MCF 10A (cell line): Measurements from ENCODE around the gene AGMAT. TPM values are rescaled to one million over a fixed set of nuclear protein-coding genes. Genes with fewer than 3 reads are reported as not detected.

Experiments used
- BruUV-seq: library from RNA; stranded (reverse); fragments of 400-500 nt; replicated peaks from 2 replicates; lab custom pipeline; 2021; lab: Mats Ljungman, UMichigan
- CTCF ChIA-PET: fragments of 300-600 bp; sonication (Branson Sonifier 250); formaldehyde crosslinking; extraction: SDS; loops from one replicate; lab custom pipeline; 2021; ENCODE audit warnings: antibody characterized with exemption, inconsistent platforms; lab: Yijun Ruan, JAX
- POLR2A ChIA-PET: fragments of 300-600, 350-650 bp; sonication (Branson Sonifier 250); formaldehyde crosslinking; extraction: SDS; loops from one replicate; lab custom pipeline; 2020; ENCODE audit warnings: antibody characterized with exemption, inconsistent platforms; lab: Yijun Ruan, JAX
- DNase-seq: peaks from one replicate; pipeline ENCODE4 v3.0.0-alpha.2; 2018; ENCODE audit not compliant: unreplicated experiment
- H3K27ac Mint-ChIP-seq: one replicate; pipeline ENCODE4 v1.8.0; 2022; ENCODE audit warnings: mild to moderate bottlenecking, low read depth, mixed read lengths; ENCODE audit not compliant: unreplicated experiment
- H3K27me3 Mint-ChIP-seq: one replicate; pipeline ENCODE4 v1.8.0; 2022; ENCODE audit warnings: mixed read lengths; ENCODE audit not compliant: insufficient read depth, unreplicated experiment
- H3K36me3 Mint-ChIP-seq: one replicate; pipeline ENCODE4 v1.8.0; 2022; ENCODE audit warnings: mild to moderate bottlenecking, moderate library complexity, mixed read lengths; ENCODE audit not compliant: insufficient read depth, unreplicated experiment
- H3K4me1 Mint-ChIP-seq: one replicate; pipeline ENCODE4 v1.8.0; 2022; ENCODE audit warnings: mixed read lengths; ENCODE audit not compliant: insufficient read depth, unreplicated experiment
- H3K4me3 Mint-ChIP-seq: one replicate; pipeline ENCODE4 v1.8.0; 2022; ENCODE audit warnings: mild to moderate bottlenecking, moderate library complexity, mixed read lengths; ENCODE audit not compliant: unreplicated experiment
- H3K9me3 Mint-ChIP-seq: one replicate; pipeline ENCODE4 v1.8.0; 2022; ENCODE audit warnings: mixed read lengths; ENCODE audit not compliant: unreplicated experiment
- intact Hi-C: fragments of 100-400 bp; cut with micrococcal nuclease; formaldehyde crosslinking; loops from 2 replicates; pipeline ENCODE4 v1.14.1; 2022
- total RNA-seq: library from RNA; stranded (reverse); gene quantifications from 2 replicates; pipeline ENCODE4 v1.2.3, GENCODE V29; 2022
- TF ChIP-seq, protein P1 (sequence below): fragments of 200-600 bp; IDR thresholded peaks from one replicate; pipeline ENCODE4 v1.8.0; 2022; ENCODE audit warnings: antibody characterized with exemption, mild to moderate bottlenecking; ENCODE audit not compliant: unreplicated experiment

AGMAT gene
- total RNA-seq, 1 experiment from 2014 or later = not detected

DNA sequence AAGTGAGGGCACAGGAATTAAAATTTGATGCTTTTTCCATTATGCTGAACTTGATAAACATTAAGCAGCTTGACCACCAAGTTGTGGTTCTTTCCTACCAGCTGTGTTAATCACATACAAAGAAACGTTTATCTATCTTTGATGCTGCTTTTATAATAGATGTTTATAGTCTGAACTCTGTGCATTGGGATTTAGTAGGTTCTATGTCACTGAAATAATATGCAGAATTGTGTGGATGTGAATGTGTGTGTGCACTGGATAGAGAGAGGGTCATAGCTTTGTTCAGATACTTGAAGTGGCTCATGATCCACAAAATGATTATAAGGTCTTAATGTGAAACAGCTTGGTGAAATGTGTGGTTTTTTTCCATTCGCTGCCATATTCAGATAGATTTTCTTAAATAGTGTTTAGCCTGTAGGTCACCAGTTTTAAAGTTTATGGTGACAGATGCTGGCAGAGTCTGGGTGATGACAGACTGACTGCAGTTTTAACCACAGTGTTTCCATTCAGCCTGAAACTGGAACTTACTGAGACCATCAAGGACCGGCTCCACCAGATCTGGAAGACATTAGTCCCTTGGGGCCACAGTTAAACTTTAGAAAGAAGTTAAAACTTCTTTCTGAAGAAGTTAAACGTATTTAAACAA lies 42.6 kb upstream of the AGMAT start:
- ChIA-PET CTCF (interaction anchor here (1.1 kb wide), 1 partner anchor 100 kb away, joined by 3 read pairs; the partner anchor contains the start of gene DNAJC16), POLR2A (interaction anchor here (1.6 kb wide), 1 partner anchor 9 kb away, joined by 6 read pairs; no protein-coding TSS in a partner anchor)
- DNase-seq = no peak
- Mint-ChIP-seq H3K27ac (no peak overlapping the region), H3K27me3 (no peaks in the 10 kb centered on the region), H3K36me3 (peaks cover 41% of the 10 kb centered on the region), H3K4me1 (peaks cover 22% of the 10 kb centered on the region), H3K9me3 (no peaks in the 10 kb centered on the region), H3K4me3 (no peak overlapping the region)
- intact Hi-C loops = no loop called here
- BruUV-seq = no TSS peak
- TF ChIP-seq, protein P1, sequence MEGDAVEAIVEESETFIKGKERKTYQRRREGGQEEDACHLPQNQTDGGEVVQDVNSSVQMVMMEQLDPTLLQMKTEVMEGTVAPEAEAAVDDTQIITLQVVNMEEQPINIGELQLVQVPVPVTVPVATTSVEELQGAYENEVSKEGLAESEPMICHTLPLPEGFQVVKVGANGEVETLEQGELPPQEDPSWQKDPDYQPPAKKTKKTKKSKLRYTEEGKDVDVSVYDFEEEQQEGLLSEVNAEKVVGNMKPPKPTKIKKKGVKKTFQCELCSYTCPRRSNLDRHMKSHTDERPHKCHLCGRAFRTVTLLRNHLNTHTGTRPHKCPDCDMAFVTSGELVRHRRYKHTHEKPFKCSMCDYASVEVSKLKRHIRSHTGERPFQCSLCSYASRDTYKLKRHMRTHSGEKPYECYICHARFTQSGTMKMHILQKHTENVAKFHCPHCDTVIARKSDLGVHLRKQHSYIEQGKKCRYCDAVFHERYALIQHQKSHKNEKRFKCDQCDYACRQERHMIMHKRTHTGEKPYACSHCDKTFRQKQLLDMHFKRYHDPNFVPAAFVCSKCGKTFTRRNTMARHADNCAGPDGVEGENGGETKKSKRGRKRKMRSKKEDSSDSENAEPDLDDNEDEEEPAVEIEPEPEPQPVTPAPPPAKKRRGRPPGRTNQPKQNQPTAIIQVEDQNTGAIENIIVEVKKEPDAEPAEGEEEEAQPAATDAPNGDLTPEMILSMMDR = no peak

DNA sequence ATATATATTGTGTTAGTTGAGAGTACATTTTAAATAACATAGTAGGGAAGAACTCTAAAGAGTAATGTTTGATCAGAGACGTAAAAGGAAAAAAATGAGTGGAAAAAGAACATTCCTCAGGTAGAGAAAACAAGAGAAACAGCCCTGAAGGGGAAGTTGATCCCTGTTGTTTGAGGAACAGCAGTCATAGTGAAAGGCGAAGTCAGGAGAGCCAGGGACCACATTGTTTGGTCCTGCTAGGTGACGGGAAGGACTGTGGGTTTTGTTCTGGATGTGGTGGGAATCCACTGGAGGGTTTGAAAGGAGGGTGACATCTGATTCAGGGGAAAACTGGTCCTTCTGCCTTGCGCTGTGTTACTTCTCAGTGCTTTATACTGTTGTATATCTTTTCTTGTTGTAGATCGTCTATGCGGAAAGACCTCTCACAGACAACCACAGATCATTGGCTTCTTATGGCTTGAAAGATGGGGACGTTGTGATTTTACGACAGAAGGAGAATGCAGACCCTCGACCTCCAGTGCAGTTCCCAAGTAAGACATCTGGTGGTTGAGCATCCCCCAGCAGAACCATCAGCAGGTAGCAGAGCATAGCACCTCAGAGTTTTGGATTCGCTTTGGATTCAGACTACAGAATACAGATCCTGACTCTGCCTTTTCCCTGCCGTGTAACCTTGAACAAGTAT lies 41.6 kb upstream of the AGMAT start:
- ChIA-PET POLR2A (interaction anchor here (1.6 kb wide), 1 partner anchor 8 kb away, joined by 6 read pairs; no protein-coding TSS in a partner anchor), CTCF (interaction anchor here (1.1 kb wide), 1 partner anchor 99 kb away, joined by 3 read pairs; the partner anchor contains the start of gene DNAJC16)
- Mint-ChIP-seq H3K9me3 (no peaks in the 10 kb centered on the region), H3K27me3 (no peaks in the 10 kb centered on the region), H3K4me3 (no peak overlapping the region), H3K4me1 (peaks cover 28% of the 10 kb centered on the region), H3K27ac (no peak overlapping the region), H3K36me3 (peaks cover 37% of the 10 kb centered on the region)
- no peak for DNase-seq
- intact Hi-C loops = no loop called here
- TF ChIP-seq, protein P1 = no peak
- BruUV-seq = no TSS peak

DNA sequence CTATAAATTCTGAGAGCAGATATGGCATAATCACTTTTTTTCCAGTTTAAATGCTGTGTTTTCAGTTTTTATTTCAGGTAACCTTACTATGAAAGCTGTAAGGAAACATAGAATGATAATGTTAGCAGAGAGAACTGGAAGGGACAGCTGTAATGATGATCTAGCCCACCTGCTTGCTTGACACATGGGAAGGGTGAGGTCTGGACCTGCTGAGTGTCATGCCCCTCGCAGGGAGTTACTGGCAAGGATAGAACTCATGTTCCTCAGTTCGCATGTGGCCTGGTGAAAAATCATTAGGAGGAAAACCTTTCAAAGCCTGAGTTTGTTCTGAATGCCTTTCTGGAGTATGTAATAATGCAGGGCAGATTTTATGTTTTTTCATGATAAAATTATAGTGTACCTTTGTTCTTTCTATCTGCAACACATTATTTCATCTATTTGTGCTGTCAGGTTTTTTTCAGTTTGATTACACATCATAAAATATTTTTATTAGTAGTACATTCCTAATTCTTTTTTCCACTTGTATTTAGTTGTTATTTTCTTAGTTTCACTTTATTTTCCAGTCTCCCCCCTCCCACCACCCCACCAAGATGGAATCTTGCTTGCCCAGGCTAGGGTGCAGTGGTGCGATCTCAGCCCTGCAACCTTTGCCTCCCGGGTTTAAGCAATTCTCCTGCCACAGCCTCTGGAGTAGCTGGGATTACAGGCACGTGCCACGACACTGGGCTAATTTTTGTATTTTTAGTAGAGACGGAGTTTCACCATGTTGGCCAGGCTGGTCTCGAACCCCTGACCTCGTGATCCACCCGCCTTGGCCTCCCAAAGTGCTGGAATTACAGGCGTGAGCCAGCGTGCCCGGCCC lies 40.4 kb upstream of the AGMAT start:
- POLR2A ChIA-PET = interaction anchor here (0.7 kb wide), 1 partner anchor 29 kb away, joined by 3 read pairs; no protein-coding TSS in a partner anchor
- no peak for DNase-seq
- no peak overlapping the region for H3K4me3 Mint-ChIP-seq
- no peak overlapping the region for H3K27ac Mint-ChIP-seq
- intact Hi-C loops = no loop called here
- H3K36me3 Mint-ChIP-seq = peaks cover 33% of the 10 kb centered on the region
- no TSS peak for BruUV-seq
- no peaks in the 10 kb centered on the region for H3K9me3 Mint-ChIP-seq
- CTCF ChIA-PET = no interaction called here
- H3K27me3 Mint-ChIP-seq = no peaks in the 10 kb centered on the region
- peaks cover 33% of the 10 kb centered on the region for H3K4me1 Mint-ChIP-seq
- TF ChIP-seq, protein P1 = no peak
